ENCODE measurements around the gene ARHGAP31.
A peak's percentile ranks its signal among the peaks of the same experiment; 100 is the strongest.
"Not testable (repeated sequence)": the region's sequence is repeated elsewhere in the genome, so short reads cannot be mapped to it uniquely, and the experiment has no call there.

ARHGAP31 gene

DNA sequence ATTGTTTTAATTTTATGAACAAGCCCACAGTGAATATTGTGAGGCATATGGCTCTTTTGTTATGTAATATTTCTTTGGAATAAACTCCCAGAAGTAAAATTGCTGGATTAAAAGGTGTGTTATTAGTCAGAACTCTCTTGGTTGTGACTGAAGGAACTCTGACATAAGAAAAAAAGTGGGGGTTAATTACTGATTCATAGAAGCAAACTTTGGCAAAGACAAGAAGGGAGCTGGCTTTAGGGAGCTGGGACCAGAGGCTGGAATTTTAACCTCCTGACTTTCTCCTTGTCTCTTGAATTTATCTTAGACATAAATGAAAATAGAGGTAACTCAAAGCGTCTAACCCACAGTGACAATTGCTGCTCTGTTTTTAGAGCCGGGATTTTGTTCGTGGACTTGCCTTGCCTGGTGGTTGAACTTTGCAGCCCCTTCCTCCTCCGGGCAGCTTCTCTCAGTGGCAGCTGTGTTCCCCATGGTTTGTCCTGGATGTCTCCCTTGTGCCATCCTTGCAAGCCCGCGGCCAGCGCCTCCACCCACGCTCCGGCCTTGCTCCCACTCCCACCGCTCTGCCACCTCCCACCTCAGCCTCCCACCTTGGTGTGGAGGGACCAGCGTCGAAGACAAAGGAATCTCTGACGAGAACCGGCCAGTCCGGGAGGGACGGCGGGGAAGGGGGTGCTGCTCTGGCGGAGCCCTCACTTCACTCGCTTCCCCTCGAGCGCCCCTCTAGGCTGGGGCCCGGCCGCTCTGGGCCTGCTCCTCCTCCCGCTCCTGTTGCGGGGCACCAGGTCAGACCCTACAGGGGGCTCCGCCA lies 28.0 kb downstream of the ARHGAP31 start:
- DNase-seq (ENCODE audit: low read depth in 2 of 2), result no peak

GRCh38 chr3:119322835-119323722 lies 28.9 kb downstream of the ARHGAP31 start:
- DNase-seq (ENCODE audit: low read depth in 2 of 2), result peak; percentile 90 to 96

DNA sequence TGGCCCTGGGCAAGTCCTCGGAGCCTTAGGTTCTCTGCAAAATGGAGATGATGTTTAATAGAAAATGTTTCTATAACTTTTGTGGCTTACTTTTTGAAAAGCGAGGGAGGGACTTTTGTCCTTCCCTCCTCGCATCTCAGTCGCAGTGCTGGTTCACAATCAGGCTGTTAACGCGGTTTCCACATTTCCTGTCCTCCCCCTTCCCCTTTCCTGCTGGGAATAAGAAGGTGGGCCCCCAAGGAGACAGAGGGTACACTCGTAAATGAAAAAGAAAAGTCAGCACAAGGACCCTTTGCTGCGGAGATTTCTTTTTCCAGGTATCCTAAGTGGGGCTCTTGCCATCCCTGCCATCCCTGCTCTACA lies 29.5 kb downstream of the ARHGAP31 start:
- no peak for DNase-seq (ENCODE audit: low read depth in 2 of 2)

DNA sequence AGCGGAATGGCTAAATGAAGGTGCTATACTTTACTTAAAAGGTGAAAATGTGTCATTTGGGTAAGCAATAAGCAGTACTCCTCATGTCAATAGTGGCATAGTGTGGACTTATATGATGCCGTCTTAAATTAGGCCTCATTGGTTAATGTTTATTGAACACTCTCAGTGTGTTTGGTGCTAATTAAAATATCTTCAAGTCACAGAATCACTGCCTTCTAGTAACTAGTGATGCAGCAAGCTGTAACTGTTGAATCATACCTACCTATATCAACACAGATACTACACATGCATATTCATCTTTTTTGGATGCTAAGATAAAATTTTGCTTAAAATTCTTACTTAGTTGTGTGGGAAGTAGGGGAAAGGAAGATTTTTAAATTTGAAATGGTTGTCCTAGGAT lies 30.7 kb downstream of the ARHGAP31 start:
- no peak for DNase-seq (ENCODE audit: low read depth in 2 of 2)

DNA sequence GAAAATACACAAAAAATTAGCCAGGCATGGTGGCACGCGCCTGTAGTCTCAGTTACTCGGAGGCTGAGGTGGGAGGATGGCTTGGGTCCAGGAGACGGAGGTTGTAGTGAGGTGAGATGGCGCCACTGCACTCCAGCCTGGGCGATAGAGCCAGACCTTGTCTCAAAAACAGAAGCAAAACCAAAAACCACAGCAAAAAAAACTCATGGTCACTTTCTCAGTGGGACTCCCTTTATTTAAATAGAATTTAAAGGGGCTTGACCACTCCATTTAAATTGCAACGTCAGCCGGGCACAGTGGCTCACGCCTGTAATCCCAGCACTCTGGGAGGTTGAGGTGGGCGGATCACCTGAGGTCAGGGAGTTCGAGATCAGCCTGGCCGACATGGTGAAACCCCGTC lies 32.8 kb downstream of the ARHGAP31 start:
- DNase-seq (ENCODE audit: low read depth in 2 of 2), result no peak

GRCh38 chr3:119329551-119329950 lies 35.4 kb downstream of the ARHGAP31 start:
- no peak for DNase-seq (ENCODE audit: low read depth in 2 of 2)

GRCh38 chr3:119330181-119330580 lies 36.0 kb downstream of the ARHGAP31 start:
- DNase-seq (ENCODE audit: low read depth in 2 of 2), result no peak

- DNase-seq (ENCODE audit: low read depth in 2 of 2), result no peak
These were observed 36.7 kb downstream of the ARHGAP31 start for GRCh38 chr3:119330858-119331257.

- DNase-seq (ENCODE audit: low read depth in 2 of 2), result no peak
These were observed 37.5 kb downstream of the ARHGAP31 start for GRCh38 chr3:119331661-119332060.

GRCh38 chr3:119333773-119334509 lies 39.8 kb downstream of the ARHGAP31 start:
- DNase-seq (ENCODE audit: low read depth in 2 of 2), result no peak

GRCh38 chr3:119336823-119337222 lies 42.6 kb downstream of the ARHGAP31 start:
- no peak for DNase-seq (ENCODE audit: low read depth in 2 of 2)

DNA sequence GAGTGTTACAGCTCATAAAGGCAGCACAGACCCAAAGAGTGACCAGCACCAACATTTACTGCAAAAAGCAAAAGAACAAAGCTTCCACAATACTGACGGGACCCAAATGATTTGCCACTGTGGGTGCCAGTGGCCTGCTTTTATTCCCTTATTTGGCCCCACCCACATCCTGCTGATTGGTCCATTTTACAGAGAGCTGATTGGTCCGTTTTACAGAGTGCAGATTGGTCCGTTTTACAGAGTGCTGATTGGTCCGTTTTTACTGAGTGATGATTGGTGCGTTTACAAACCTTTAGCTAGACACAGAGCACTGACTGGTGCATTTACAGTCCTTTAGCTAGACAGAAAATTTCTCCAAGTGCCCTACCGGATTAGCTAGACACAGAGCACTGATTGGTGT lies 43.2 kb downstream of the ARHGAP31 start:
- DNase-seq (ENCODE audit: low read depth in 2 of 2), result not testable (repeated sequence)

DNA sequence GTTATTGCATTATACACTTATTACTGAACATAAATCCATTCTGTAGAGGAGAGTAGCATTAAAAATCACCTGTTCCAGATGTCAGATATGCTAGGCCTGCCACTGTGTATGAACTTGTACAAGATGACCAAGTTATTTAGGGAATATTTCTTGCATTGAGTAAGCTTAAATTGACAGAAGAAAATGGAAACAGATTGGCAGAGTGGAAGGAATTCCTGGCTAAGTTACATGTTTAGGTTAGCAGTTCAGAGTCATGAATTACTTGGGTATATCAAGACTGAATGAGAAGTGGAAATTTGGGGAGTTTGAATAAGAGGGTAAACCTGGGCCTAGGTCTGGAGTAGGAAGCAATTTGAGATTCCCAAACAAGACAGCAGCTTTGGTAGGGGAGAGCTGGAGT lies 44.6 kb downstream of the ARHGAP31 start:
- DNase-seq (ENCODE audit: low read depth in 2 of 2), result no peak

DNA sequence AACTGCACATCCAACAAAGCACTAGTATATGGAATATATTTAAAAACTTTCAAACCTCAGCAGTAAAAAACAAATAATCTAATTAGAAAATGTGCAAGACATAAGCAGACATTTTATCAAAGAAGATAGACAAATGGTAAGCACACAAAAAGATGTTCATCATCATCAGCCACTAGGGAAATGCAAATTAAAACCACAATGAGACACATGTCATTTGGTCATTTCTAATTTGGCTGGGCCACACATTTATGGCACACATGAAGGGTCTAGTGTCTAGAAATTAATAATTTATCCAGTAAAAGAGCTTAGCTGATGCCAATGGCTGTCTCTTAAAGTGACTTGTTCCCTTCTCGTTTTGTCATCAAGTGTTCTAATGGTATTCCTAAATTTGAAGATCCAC lies 45.8 kb downstream of the ARHGAP31 start:
- DNase-seq (ENCODE audit: low read depth in 2 of 2), result no peak

GRCh38 chr3:119340446-119340845 lies 46.3 kb downstream of the ARHGAP31 start:
- DNase-seq (ENCODE audit: low read depth in 2 of 2), result no peak

DNA sequence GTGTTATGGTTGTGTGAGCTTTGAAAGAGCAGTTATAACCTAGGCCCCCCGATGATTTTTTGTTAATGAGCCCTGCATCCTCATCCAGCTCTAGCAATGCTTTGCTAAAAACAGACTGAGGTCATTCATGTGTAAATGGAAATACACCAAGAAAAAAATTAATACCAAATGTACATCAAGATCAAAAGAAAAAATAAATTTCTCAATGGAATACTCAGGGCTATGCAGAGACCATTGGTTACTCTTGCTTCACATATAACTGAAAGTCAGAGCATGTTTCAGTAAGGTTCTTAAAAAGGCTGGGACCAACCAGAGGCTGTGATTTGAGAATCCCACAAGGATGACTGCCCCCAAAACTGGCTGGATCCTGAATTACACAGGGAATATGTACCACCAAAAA lies 48.0 kb downstream of the ARHGAP31 start:
- DNase-seq (ENCODE audit: low read depth in 2 of 2), result no peak

DNA sequence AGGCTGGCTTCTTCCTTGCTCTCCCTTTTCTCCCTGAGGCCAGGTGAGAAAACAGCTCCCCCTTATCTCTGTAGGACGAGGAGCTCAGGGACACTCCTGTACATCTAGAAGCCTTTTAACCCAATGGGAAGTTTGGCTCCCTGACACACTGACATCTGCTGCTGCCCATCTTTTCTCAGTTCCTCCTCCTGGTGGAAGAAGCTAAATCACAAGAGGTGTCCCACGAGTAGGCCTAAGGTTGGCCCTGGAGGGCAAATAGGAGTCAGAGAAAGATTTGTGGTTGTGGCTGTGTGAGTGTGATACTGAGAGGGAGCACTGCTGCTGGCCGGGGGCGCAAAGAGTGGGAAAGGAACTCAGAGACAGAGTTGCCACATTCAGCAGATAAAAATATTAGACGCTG lies 49.5 kb downstream of the ARHGAP31 start:
- no peak for DNase-seq (ENCODE audit: low read depth in 2 of 2)

DNA sequence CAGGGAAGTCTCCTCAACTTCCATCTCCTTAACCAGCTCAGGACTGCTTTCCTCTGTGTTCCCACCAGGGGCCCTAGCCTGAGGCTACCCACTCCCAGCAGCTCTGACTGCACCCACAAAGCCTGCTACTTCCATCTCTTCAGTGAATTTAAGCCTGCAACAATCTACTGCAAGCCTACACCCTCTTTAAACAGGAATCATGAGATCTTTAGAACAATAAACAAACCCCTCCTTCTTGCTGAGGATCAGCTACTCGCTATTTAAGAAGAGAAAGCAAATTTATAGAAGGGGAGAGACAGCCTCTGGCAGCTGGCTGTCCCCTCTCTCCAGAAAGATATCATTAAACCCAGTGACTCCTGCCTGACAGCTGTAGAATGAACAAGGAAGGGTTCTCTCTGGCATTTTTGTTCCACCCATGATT lies 51.9 kb downstream of the ARHGAP31 start:
- no peak for DNase-seq (ENCODE audit: low read depth in 2 of 2)

GRCh38 chr3:119347036-119347435 lies 52.9 kb downstream of the ARHGAP31 start:
- no peak for DNase-seq (ENCODE audit: low read depth in 2 of 2)

- no peak for DNase-seq (ENCODE audit: low read depth in 2 of 2)
These were observed 55.3 kb downstream of the ARHGAP31 start for GRCh38 chr3:119349354-119350041.

GRCh38 chr3:119350114-119350513 lies 55.9 kb downstream of the ARHGAP31 start:
- DNase-seq (ENCODE audit: low read depth in 2 of 2), result no peak

DNA sequence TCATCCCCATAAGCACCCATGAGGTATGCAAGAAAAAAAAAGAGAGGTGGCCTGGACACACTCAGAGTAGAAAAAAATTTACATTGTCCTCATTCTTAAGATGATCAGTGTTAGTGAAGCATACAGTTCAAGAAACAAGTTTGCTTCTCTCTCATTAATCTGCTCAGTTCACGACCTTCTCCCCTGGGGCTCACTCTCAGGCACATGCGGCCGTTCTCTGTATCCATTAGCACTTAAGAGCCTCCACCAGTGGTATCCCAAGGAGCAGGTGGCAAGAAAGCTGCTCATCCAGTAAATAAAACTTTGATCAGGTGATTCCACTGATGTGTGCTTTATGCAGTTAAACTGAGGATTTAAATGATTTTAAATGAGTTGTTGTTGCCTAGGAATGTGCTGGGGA lies 57.4 kb downstream of the ARHGAP31 start:
- no peak for DNase-seq (ENCODE audit: low read depth in 2 of 2)
